AG09319 (cell line): Measurements from ENCODE around the gene PAX7.

Experiments used
- DNase-seq: peaks from one replicate; pipeline ENCODE4 v3.0.0-alpha.2; 2010; ENCODE audit warnings: low read depth; ENCODE audit errors: extremely low read depth
- TF ChIP-seq, protein P1 (sequence below): IDR thresholded peaks from 2 replicates; pipeline ENCODE4 v1.5.1; 2011; ENCODE audit warnings: low read depth, mild to moderate bottlenecking, inconsistent platforms, low read length, moderate library complexity

Gene PAX7

GRCh38 chr1:18727956-18728355, 97.3 kb downstream of the PAX7 start:
- TF ChIP-seq, protein P1, sequence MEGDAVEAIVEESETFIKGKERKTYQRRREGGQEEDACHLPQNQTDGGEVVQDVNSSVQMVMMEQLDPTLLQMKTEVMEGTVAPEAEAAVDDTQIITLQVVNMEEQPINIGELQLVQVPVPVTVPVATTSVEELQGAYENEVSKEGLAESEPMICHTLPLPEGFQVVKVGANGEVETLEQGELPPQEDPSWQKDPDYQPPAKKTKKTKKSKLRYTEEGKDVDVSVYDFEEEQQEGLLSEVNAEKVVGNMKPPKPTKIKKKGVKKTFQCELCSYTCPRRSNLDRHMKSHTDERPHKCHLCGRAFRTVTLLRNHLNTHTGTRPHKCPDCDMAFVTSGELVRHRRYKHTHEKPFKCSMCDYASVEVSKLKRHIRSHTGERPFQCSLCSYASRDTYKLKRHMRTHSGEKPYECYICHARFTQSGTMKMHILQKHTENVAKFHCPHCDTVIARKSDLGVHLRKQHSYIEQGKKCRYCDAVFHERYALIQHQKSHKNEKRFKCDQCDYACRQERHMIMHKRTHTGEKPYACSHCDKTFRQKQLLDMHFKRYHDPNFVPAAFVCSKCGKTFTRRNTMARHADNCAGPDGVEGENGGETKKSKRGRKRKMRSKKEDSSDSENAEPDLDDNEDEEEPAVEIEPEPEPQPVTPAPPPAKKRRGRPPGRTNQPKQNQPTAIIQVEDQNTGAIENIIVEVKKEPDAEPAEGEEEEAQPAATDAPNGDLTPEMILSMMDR: no peak
- DNase-seq: no peak

DNA sequence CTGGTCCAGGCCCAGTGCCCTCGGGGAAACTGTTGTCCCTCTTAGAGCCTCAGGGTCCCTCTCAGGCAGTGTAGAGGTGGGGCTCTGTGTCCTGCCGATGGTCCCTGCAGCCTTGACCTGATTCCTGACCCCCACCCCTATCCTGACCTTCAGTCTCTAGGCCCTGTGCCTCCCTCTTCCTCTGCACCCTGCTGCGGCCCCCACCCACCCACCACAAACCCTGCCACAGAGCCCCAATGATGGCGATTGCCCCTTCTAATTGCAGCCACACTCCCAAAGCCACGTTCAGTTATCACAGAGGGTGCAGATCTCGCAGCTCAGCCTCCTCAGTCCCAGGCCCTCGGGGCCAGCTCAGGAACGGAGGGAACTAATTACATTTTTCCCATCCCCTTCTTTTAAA, 99.7 kb downstream of the PAX7 start:
- no peak for DNase-seq
- TF ChIP-seq, protein P1: no peak

DNA sequence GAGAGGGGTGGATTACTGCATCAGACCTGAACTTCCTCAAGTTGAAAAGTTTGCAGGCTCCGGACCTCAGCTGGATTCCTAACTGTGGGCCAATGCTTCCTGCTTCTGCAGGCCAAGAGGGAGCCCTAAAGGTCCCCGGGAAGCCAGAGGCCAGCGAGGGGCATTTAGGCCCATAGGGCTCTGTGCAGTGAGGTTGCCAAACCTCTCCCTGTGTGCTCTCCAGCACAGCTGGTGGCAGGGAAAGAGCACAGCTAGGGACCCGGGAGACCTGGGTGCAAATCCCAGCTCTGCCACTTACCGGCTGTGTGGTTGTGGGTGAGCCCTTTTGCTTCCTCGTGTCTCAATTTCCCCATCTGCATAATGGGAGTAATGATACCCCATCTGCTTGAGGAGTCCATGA, 100.5 kb downstream of the PAX7 start:
- DNase-seq: no peak
- TF ChIP-seq, protein P1: no peak

GRCh38 chr1:18731591-18732235, 101.1 kb downstream of the PAX7 start:
- TF ChIP-seq, protein P1: no peak
- no peak for DNase-seq

DNA sequence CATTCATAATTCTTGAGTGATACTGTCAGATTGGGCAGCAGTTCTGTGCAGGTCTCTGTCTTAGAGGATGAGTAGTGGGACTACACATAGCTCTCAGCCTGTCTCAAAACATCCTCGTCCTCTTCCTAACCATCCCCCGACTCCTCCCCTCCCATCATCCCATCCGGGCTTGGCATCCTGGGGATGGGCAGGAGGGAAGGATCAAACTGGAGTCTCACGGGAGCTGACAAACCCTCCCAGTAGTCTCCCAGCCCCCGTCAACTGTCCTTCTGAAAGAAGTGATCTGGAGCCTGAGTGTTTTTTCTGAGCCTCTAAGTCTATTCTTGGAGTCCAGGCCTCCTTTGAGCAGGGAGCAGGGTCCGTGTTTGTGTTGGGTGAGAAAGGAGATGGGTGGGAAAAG, 102.0 kb downstream of the PAX7 start:
- TF ChIP-seq, protein P1: no peak
- no peak for DNase-seq

GRCh38 chr1:18734001-18734400, 103.4 kb downstream of the PAX7 start:
- no peak for DNase-seq
- TF ChIP-seq, protein P1: no peak

- TF ChIP-seq, protein P1: no peak
- no peak for DNase-seq
These were observed 104.0 kb downstream of the PAX7 start for GRCh38 chr1:18734461-18735223.
